Measurements from ENCODE around the gene ADRA2A. TPM values are rescaled to one million over a fixed set of nuclear protein-coding genes. Genes with fewer than 3 reads are reported as not detected.

Gene ADRA2A
- total and polyA plus RNA-seq, 5 experiments from 2014 or later: not detected

GRCh38 chr10:111104811-111105210 is 28.0 kb downstream of the ADRA2A start:
- Mint-ChIP-seq H3K36me3 (no peaks in the 10 kb centered on the region), H3K4me3 (no peak overlapping the region), H3K27ac (no peak overlapping the region), H3K4me1 (no peaks in the 10 kb centered on the region), H3K27me3 (peaks cover 2 to 17% (median 8%) of the 10 kb centered on the region in 5 donors), H3K9me3 (no peaks in the 10 kb centered on the region)
- ATAC-seq (no peak), DNase-seq (no peak)
- POLR2A ChIA-PET: no interaction called here

- H3K4me3 Mint-ChIP-seq: no peak overlapping the region
- H3K9me3 Mint-ChIP-seq: no peaks in the 10 kb centered on the region
- H3K27me3 Mint-ChIP-seq: peaks cover 0 to 14% (median 2%) of the 10 kb centered on the region in 5 donors
- POLR2A ChIA-PET: no interaction called here
- no peak overlapping the region for H3K27ac Mint-ChIP-seq
- H3K36me3 Mint-ChIP-seq: no peaks in the 10 kb centered on the region
- ATAC-seq: no peak
- no peaks in the 10 kb centered on the region for H3K4me1 Mint-ChIP-seq
- DNase-seq: no peak
Measured at GRCh38 chr10:111106081-111106480, 29.3 kb downstream of the ADRA2A start.

GRCh38 chr10:111107023-111107422 is 30.2 kb downstream of the ADRA2A start:
- Mint-ChIP-seq H3K4me3 (no peak overlapping the region), H3K9me3 (no peaks in the 10 kb centered on the region), H3K27ac (no peak overlapping the region), H3K27me3 (peaks cover 0 to 11% (median 2%) of the 10 kb centered on the region in 5 donors), H3K36me3 (no peaks in the 10 kb centered on the region), H3K4me1 (no peaks in the 10 kb centered on the region)
- POLR2A ChIA-PET: no interaction called here
- ATAC-seq (no peak), DNase-seq (no peak)

- no peaks in the 10 kb centered on the region for H3K9me3 Mint-ChIP-seq
- POLR2A ChIA-PET: no interaction called here
- peaks cover 0 to 11% (median 2%) of the 10 kb centered on the region in 5 donors for H3K27me3 Mint-ChIP-seq
Measured at GRCh38 chr10:111107846-111108245, 31.0 kb downstream of the ADRA2A start.

GRCh38 chr10:111108441-111108840 is 31.6 kb downstream of the ADRA2A start:
- POLR2A ChIA-PET: no interaction called here
- no peaks in the 10 kb centered on the region for H3K9me3 Mint-ChIP-seq
- H3K4me1 Mint-ChIP-seq: no peaks in the 10 kb centered on the region
- DNase-seq (no peak), ATAC-seq (no peak)
- no peaks in the 10 kb centered on the region for H3K36me3 Mint-ChIP-seq
- H3K27me3 Mint-ChIP-seq: peaks cover 0 to 11% (median 2%) of the 10 kb centered on the region in 5 donors
- no peak overlapping the region for H3K4me3 Mint-ChIP-seq
- H3K27ac Mint-ChIP-seq: no peak overlapping the region

More at GRCh38 chr10:111107846-111108245, 31.0 kb downstream of the ADRA2A start:
- Mint-ChIP-seq H3K4me3 (no peak overlapping the region), H3K27ac (no peak overlapping the region), H3K36me3 (no peaks in the 10 kb centered on the region), H3K4me1 (no peaks in the 10 kb centered on the region)
- no peak for DNase-seq
- no peak for ATAC-seq

GRCh38 chr10:111109501-111110242 is 32.8 kb downstream of the ADRA2A start:
- DNase-seq (no peak), ATAC-seq (no peak)
- no peak overlapping the region for H3K27ac Mint-ChIP-seq
- no peaks in the 10 kb centered on the region for H3K9me3 Mint-ChIP-seq
- no peak overlapping the region for H3K4me3 Mint-ChIP-seq
- POLR2A ChIA-PET: no interaction called here
- peaks cover 5 to 10% (median 8%) of the 10 kb centered on the region in 4 donors for H3K4me1 Mint-ChIP-seq
- no peaks in the 10 kb centered on the region for H3K36me3 Mint-ChIP-seq
- H3K27me3 Mint-ChIP-seq: peaks cover 0 to 9% (median 2%) of the 10 kb centered on the region in 5 donors

- Mint-ChIP-seq H3K4me3 (no peak overlapping the region), H3K9me3 (no peaks in the 10 kb centered on the region), H3K36me3 (no peaks in the 10 kb centered on the region), H3K4me1 (peaks cover 6 to 13% (median 10%) of the 10 kb centered on the region in 4 donors), H3K27me3 (peaks cover 0 to 4% (median 0%) of the 10 kb centered on the region in 5 donors), H3K27ac (no peak overlapping the region)
- POLR2A ChIA-PET: no interaction called here
- DNase-seq (no peak), ATAC-seq (no peak)
Measured at GRCh38 chr10:111110771-111111170, 33.9 kb downstream of the ADRA2A start.

- Mint-ChIP-seq H3K36me3 (no peaks in the 10 kb centered on the region), H3K27me3 (peaks cover 0 to 3% (median 0%) of the 10 kb centered on the region in 5 donors), H3K4me3 (no peak overlapping the region), H3K9me3 (no peaks in the 10 kb centered on the region), H3K4me1 (peaks cover 6 to 13% (median 10%) of the 10 kb centered on the region in 4 donors), H3K27ac (no peak overlapping the region)
- ATAC-seq (no peak), DNase-seq (no peak)
- POLR2A ChIA-PET: no interaction called here
Measured at GRCh38 chr10:111112333-111112732, 35.5 kb downstream of the ADRA2A start.

- POLR2A ChIA-PET: no interaction called here
- H3K36me3 Mint-ChIP-seq: no peaks in the 10 kb centered on the region
Measured at GRCh38 chr10:111113238-111113960, 36.6 kb downstream of the ADRA2A start.

GRCh38 chr10:111113961-111114757 is 37.3 kb downstream of the ADRA2A start:
- H3K27me3 Mint-ChIP-seq: peaks cover 0 to 3% (median 0%) of the 10 kb centered on the region in 5 donors
- H3K27ac Mint-ChIP-seq: peak overlapping the region in 2 of 10 donors; percentile 7 to 10
- no peaks in the 10 kb centered on the region for H3K9me3 Mint-ChIP-seq
- no peak for ATAC-seq
- H3K36me3 Mint-ChIP-seq: no peaks in the 10 kb centered on the region
- H3K4me3 Mint-ChIP-seq: peak overlapping the region in 1 of 10 donors; percentile 24
- DNase-seq: no peak
- POLR2A ChIA-PET: no interaction called here
- peaks cover 6 to 13% (median 10%) of the 10 kb centered on the region in 4 donors for H3K4me1 Mint-ChIP-seq

More at GRCh38 chr10:111113238-111113960, 36.6 kb downstream of the ADRA2A start:
- H3K4me1 Mint-ChIP-seq: peaks cover 6 to 13% (median 10%) of the 10 kb centered on the region in 4 donors
- H3K27me3 Mint-ChIP-seq: peaks cover 0 to 3% (median 0%) of the 10 kb centered on the region in 5 donors
- no peak for ATAC-seq
- no peak overlapping the region for H3K4me3 Mint-ChIP-seq
- no peak for DNase-seq
- no peaks in the 10 kb centered on the region for H3K9me3 Mint-ChIP-seq
- peak overlapping the region in 1 of 10 donors; percentile 11 for H3K27ac Mint-ChIP-seq

GRCh38 chr10:111114758-111115500 is 38.1 kb downstream of the ADRA2A start:
- peaks cover 0 to 3% (median 0%) of the 10 kb centered on the region in 5 donors for H3K27me3 Mint-ChIP-seq
- peaks cover 6 to 13% (median 10%) of the 10 kb centered on the region in 4 donors for H3K4me1 Mint-ChIP-seq
- peak overlapping the region in 4 of 10 donors; percentile 7 to 30 (median 20) for H3K27ac Mint-ChIP-seq
- no peak for ATAC-seq
- no peaks in the 10 kb centered on the region for H3K9me3 Mint-ChIP-seq
- H3K36me3 Mint-ChIP-seq: no peaks in the 10 kb centered on the region
- POLR2A ChIA-PET: no interaction called here
- no peak for DNase-seq
- H3K4me3 Mint-ChIP-seq: no peak overlapping the region

GRCh38 chr10:111116211-111116610 is 39.4 kb downstream of the ADRA2A start:
- Mint-ChIP-seq H3K4me3 (no peak overlapping the region), H3K9me3 (no peaks in the 10 kb centered on the region), H3K27me3 (peaks cover 0 to 3% (median 1%) of the 10 kb centered on the region in 5 donors), H3K4me1 (peaks cover 6 to 13% (median 10%) of the 10 kb centered on the region in 4 donors), H3K27ac (no peak overlapping the region), H3K36me3 (no peaks in the 10 kb centered on the region)
- DNase-seq (no peak), ATAC-seq (no peak)
- POLR2A ChIA-PET: no interaction called here
